Psoas muscle (tissue), 8 donors: ENCODE measurements around the gene PTGR3. TPM values are rescaled to one million over a fixed set of nuclear protein-coding genes. Genes with fewer than 3 reads are reported as not detected.

Experiments
- ATAC-seq, 4 donors: fragments of 200-7000 bp; cut with Tn5 transposase; one replicate each; pipeline ENCODE4 v1.9.1; 2020; ENCODE audit warnings: moderate library complexity in 3 of 4, mild to moderate bottlenecking in 2 of 4
- DNase-seq, 2 donors: peaks; one replicate each; pipeline ENCODE4 v3.0.0-alpha.2; 2020
- H3K27ac ChIP-seq: fragments of 200-600 bp; one replicate; pipeline ENCODE4 v1.8.0; 2022
- H3K27me3 ChIP-seq, 3 donors: fragments of 200-600 bp in 1 of 3; one replicate each; pipeline versions ENCODE4 v1.6.1 to v1.8.0; 2013 to 2022; ENCODE audit warnings: low read length in 2 of 3, mild to moderate bottlenecking in 2 of 3, moderate library complexity in 1 of 3; ENCODE audit not compliant: insufficient read depth in 3 of 3
- H3K36me3 ChIP-seq, 2 donors: fragments of 200-600 bp in 1 of 2; one replicate each; pipeline versions ENCODE4 v1.6.1 to v1.8.0; 2013 to 2022; ENCODE audit warnings: low read depth in 1 of 2, mild to moderate bottlenecking in 1 of 2, moderate library complexity in 1 of 2; ENCODE audit not compliant: insufficient read depth in 1 of 2
- H3K4me1 ChIP-seq: fragments of 200-600 bp; one replicate; pipeline ENCODE4 v1.8.0; 2022
- H3K4me3 ChIP-seq: fragments of 200-600 bp; one replicate; pipeline ENCODE4 v1.8.0; 2022; ENCODE audit warnings: mild to moderate bottlenecking
- H3K9me3 ChIP-seq: fragments of 200-600 bp; one replicate; pipeline ENCODE4 v1.8.0; 2022
- WGBS, 3 donors: extraction: QIAGEN DNeasy Blood & Tissue Kit; methylation state at CpG; one replicate each; pipeline versions ENCODE4 v1.1.6 to v1.1.7; 2013; 5-methylcytosine and 5-hydroxymethylcytosine counted together
- intact Hi-C, 2 donors: fragments of 100-400 bp; cut with DNase I; formaldehyde crosslinking; loops; one replicate each; pipeline versions ENCODE4 v1.11.0 to v1.14.2; 2022
- polyA plus RNA-seq, 3 donors: library from polyadenylated mRNA; stranded (reverse); fragments of 200-250 nt; gene quantifications; one replicate each; pipeline ENCODE4 v1.2.3, GENCODE V29; 2013
- total RNA-seq, 4 donors: library from RNA; stranded (reverse); fragmentation: NEBNext Ultra II Directional in 2 of 4; extraction: Animal tissue kit (Norgen Biotek cat#: 25700) in 2 of 4; gene quantifications; one replicate each; pipeline versions ENCODE4 v1.2.1 to v1.2.4, GENCODE V29; 2021 to 2023
- TF ChIP-seq, protein P1 (sequence below): fragments of 200-600 bp; IDR thresholded peaks from one replicate; pipeline ENCODE4 v1.8.0; 2022; ENCODE audit warnings: antibody characterized with exemption
- donor health status: healthy with polysubstance abuse.
- donor health status: DM: no; HTN: no; CAD: no; lungs with moderate emphysema.
- donor health status: Bipolar disorder and iron deficiency.
- donor health status: healthy.
- donor health status: DM: yes; HTN: yes; CAD: no.
- donor health status: DM: no; HTN: no; CAD: no.
- donor health status: DM: no; HTN: no; CAD: no.
- donor health status: DM: yes; HTN: yes; CAD: no.

Gene PTGR3
- total and polyA plus RNA-seq, 7 donors, result 20.6 to 66.4 (median 31.7) TPM

DNA sequence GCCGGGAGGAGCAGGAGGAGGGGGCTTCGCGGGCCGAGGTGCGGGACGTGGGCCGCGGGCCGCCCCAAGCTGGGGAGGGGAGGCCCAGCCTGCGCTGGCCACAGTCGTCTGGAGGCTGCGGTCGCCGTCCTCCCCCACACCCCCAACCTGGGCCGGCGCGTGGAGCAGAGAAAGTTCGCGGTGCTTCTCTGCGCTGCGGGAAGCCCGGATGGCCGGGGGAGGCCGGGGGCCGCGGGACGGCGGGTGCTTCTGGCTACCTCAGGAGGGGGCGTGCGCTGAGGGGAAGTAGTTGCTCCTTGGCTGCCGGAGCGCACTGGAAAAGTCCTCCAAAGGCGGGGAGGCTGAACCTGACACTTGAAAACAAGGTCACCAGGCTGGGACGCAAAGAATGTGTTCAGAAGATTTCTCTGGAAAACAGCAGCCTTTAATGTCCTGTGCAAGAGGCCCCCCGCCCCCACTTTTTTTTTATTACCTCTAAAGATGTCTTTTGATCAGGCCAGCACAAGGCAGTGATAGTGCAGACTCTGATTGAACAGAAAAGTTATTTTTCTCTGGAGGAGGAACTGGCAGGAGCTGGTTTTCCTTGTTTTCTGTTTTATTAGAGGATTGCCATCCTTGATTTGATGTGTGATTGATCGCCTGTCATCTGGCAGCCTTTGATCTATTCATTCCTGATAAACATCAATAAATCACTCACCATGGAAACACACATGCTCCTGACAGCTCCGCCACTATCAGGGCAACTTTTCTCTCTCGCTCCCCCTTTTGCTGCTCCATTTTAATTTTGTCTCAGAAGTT is 3.2 kb upstream of the PTGR3 start:
- Histone ChIP-seq H3K27ac (peak overlapping the region; percentile 91), H3K27me3 (no peaks in the 10 kb centered on the region), H3K36me3 (no peaks in the 10 kb centered on the region), H3K9me3 (no peaks in the 10 kb centered on the region), H3K4me3 (peak overlapping the region; percentile 91), H3K4me1 (peaks cover 58% of the 10 kb centered on the region)
- intact Hi-C loops, result loop anchor here in 1 of 2 donors (2.0 to 5.0 kb wide), 2 partner anchors 13 to 35 kb away; no protein-coding TSS in a partner anchor
- TF ChIP-seq, protein P1, sequence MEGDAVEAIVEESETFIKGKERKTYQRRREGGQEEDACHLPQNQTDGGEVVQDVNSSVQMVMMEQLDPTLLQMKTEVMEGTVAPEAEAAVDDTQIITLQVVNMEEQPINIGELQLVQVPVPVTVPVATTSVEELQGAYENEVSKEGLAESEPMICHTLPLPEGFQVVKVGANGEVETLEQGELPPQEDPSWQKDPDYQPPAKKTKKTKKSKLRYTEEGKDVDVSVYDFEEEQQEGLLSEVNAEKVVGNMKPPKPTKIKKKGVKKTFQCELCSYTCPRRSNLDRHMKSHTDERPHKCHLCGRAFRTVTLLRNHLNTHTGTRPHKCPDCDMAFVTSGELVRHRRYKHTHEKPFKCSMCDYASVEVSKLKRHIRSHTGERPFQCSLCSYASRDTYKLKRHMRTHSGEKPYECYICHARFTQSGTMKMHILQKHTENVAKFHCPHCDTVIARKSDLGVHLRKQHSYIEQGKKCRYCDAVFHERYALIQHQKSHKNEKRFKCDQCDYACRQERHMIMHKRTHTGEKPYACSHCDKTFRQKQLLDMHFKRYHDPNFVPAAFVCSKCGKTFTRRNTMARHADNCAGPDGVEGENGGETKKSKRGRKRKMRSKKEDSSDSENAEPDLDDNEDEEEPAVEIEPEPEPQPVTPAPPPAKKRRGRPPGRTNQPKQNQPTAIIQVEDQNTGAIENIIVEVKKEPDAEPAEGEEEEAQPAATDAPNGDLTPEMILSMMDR, result no peak
- ATAC-seq (peak in 2 of 4 donors; percentile 3 to 4), DNase-seq (peak; percentile 43 to 73)
- 1 to 2% (median 2%) methylated on average over 29 to 38 of the region's 38 CpGs for WGBS, 3 donors

DNA sequence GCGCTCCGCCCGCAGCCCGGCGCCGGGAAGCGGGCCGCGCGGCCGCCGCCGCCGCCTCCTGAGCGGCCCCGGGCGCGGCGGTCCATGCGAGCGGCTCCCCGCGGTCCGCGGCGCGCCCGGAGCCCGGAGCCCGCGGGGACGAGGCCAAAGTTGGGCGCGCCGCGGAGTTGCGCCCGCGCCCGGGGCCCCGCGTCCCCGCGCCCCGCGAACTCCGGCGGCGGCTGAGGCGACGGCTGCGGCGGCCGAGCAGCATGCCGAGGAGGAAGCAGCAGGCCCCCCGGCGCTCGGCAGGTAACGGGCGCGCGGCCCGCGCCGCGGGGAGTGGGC is 2.6 kb upstream of the PTGR3 start:
- Histone ChIP-seq H3K27me3 (no peaks in the 10 kb centered on the region), H3K4me1 (peaks cover 58% of the 10 kb centered on the region), H3K9me3 (no peaks in the 10 kb centered on the region), H3K36me3 (no peaks in the 10 kb centered on the region), H3K4me3 (peak overlapping the region; percentile 91), H3K27ac (peak overlapping the region; percentile 91)
- WGBS, 3 donors, result 0 to 1% (median 0%) methylated on average over 2 to 65 of the region's 66 CpGs
- ATAC-seq (no peak), DNase-seq (no peak)
- TF ChIP-seq, protein P1, result no peak
- intact Hi-C loops, result loop anchor here in 1 of 2 donors (5.0 kb wide), 1 partner anchor 36 kb away; no protein-coding TSS in a partner anchor

DNA sequence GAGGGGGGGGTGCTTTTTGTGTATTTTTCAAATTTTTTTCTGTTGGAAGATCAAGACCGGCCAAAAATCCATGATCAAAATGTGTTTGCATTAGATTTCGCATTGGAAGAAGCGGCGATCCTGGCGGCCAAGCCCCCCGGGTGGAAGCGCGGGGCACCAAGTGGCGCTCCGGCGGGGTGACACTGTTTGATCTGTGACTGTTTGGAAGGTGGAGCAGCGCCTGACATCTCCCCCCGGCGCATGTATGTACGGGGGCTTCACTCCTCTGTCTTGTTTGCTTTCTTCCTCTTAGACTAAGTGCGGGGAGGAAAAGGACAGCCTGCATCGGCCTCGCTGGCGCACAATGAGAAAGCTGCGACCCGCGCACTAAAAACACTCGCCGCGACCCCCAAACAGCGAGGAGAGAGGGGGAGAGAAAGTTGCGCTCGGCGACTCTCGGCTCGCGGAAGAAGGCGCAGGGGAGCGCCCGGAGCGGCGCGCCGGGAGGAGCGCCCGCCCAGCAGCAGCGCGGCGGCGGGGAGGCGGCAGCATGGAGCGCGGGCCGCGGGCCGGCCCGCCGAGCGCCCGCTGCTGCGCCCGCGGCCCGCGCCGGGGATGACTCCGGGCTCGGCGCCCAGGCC is 2.2 kb upstream of the PTGR3 start:
- DNase-seq (peak; percentile 23 to 61), ATAC-seq (no peak)
- Histone ChIP-seq H3K27me3 (no peaks in the 10 kb centered on the region), H3K9me3 (no peaks in the 10 kb centered on the region), H3K4me3 (peak overlapping the region; percentile 87), H3K27ac (peak overlapping the region; percentile 99), H3K4me1 (peaks cover 58% of the 10 kb centered on the region), H3K36me3 (no peaks in the 10 kb centered on the region)
- TF ChIP-seq, protein P1, result no peak
- 0% methylated on average over 39 to 63 of the region's 64 CpGs for WGBS, 3 donors
- intact Hi-C loops, result loop anchor here in 1 of 2 donors (5.0 kb wide), 1 partner anchor 36 kb away; no protein-coding TSS in a partner anchor

DNA sequence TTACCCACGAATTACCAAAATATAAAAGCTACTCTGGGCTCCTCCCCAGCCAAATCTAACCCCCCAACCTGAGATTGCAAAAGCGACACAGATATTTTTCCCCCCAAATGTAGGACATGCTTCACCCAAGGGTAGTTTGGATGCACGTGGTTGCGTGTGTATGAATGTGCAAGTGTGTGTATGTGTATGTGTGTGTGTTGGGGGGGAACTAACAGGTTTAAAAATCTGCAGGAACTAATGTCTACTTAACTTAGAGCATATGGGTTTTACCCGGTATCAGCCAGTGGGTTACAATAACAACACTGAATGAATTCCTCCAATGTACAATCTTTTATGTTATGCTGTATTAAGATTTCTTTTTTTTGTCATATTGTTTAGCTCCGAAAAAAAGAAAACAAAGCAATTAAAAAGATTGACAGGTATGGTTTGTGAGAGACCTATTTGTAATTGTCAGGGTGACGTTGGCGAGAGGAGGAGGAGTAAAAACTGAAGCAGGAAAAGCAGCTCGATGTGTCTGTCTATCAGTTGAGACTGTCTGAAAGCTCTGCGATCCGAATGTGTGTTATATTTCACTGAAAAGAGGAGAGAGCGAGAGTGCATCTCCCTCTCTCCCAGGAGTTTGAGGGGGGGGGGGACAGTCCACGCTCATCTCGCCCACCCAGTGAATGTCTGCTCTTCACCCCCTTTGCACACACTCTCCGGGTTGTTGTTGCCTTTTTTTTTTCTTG is 1.5 kb upstream of the PTGR3 start, which contains the start of gene TSHZ1:
TSS of gene TSHZ1 (plus strand) at position 524 of the 728 bp plus-strand sequence. CDS start 1,080 bp downstream, outside the sequence.
- Histone ChIP-seq H3K4me1 (peaks cover 56% of the 10 kb centered on the region), H3K4me3 (peak within 1 kb of the TSS; percentile 91), H3K9me3 (no peaks in the 10 kb centered on the region), H3K27me3 (no peaks in the 10 kb centered on the region), H3K36me3 (no peaks in the 10 kb centered on the region), H3K27ac (peak within 1 kb of the TSS; percentile 99)
- intact Hi-C loops, result loop anchor here in 1 of 2 donors (5.0 kb wide), 1 partner anchor 37 kb away; no protein-coding TSS in a partner anchor
- DNase-seq (no peak), ATAC-seq (peak; percentile 54 to 66 (median 58))
- TF ChIP-seq, protein P1, result no peak
- WGBS, 3 donors, result 1% methylated on average over 15 of the region's 15 CpGs
